Measurements from ENCODE around the gene BLNK. TPM values are rescaled to one million over a fixed set of nuclear protein-coding genes. Genes with fewer than 3 reads are reported as not detected.

The BLNK gene
- total RNA-seq, 1 experiment from 2014 or later: 1.0 TPM

GRCh38 chr10:96257944-96258343 lies 13.4 kb downstream of the BLNK start:
- Histone ChIP-seq H3F3A (ENCODE audit: insufficient read depth, low read depth) (no peaks in the 10 kb centered on the region), H3K27ac (no peak overlapping the region), H2AFZ (no peak overlapping the region), H3K79me2 (ENCODE audit: low read depth) (no peaks in the 10 kb centered on the region), H3K9me3 (ENCODE audit: insufficient read depth, low read depth) (no peaks in the 10 kb centered on the region), H3K4me3 (no peak overlapping the region), H3K27me3 (ENCODE audit: insufficient read depth, low read depth) (no peaks in the 10 kb centered on the region), H3K4me2 (no peak overlapping the region), H3K4me1 (replicated peaks; ENCODE audit: insufficient read depth) (no peaks in the 10 kb centered on the region), H3K36me3 (ENCODE audit: low read depth) (no peaks in the 10 kb centered on the region), H3K9me2 (ENCODE audit: insufficient read depth) (no peaks in the 10 kb centered on the region), H4K20me1 (ENCODE audit: insufficient read depth) (no peaks in the 10 kb centered on the region)
- DNase-seq: no peak
- intact Hi-C loops (cut with micrococcal nuclease; ENCODE audit: unreplicated experiment): no loop called here
- ChIA-PET CTCF (no interaction called here), POLR2A (ENCODE audit: unreplicated experiment) (no interaction called here)
- TF ChIP-seq EZH2 (IDR thresholded peaks at IDR 0.05; ENCODE audit: low read depth) (no peak), CTCF (conservative IDR thresholded peaks at IDR 0.05) (no peak)
- BruUV-seq (replicated peaks): no TSS peak

DNA sequence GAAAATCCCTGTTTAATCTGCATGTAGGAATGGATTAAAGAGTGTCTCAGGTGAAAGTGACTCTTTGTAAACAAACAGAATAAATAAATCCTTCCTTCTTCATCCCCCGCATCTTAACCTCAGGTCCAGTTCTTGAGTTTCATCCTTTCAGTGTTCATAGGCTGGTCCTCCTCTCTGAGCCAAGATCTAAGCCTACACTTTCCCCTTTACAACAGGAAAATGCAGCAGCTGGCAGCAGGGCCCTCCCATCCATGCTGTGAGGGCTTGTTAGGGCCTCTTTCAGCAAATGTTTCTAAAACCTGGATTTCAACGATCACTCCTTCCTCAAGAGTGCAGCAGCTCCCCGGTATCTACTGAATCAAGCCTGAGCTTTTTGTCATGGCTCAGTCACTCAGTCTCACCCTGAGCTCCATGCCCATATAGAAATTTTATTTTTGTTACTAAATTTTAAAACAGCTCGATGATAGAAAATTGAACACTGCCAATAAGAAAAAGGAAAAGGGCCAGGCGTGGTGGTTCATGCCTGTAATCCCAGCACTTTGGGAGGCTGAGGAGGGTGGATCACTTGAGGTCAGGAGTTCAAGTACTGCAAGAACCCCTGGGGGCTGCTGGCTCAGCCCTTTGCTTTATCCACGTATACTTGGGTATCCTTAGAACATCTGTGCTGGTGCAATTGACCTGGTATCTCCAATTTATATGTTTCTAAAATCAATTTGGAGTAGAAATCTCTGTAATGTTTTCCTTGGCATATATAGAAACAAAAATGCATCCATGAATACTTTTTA lies 15.6 kb downstream of the BLNK start:
- no TSS peak for BruUV-seq (replicated peaks)
- Histone ChIP-seq H3K4me1 (replicated peaks; ENCODE audit: insufficient read depth) (no peaks in the 10 kb centered on the region), H3K27ac (no peak overlapping the region), H3K36me3 (ENCODE audit: low read depth) (no peaks in the 10 kb centered on the region), H3F3A (ENCODE audit: insufficient read depth, low read depth) (no peaks in the 10 kb centered on the region), H3K9me2 (ENCODE audit: insufficient read depth) (no peaks in the 10 kb centered on the region), H3K4me3 (no peak overlapping the region), H4K20me1 (ENCODE audit: insufficient read depth) (no peaks in the 10 kb centered on the region), H3K9me3 (ENCODE audit: insufficient read depth, low read depth) (no peaks in the 10 kb centered on the region), H3K79me2 (ENCODE audit: low read depth) (no peaks in the 10 kb centered on the region), H3K27me3 (ENCODE audit: insufficient read depth, low read depth) (no peaks in the 10 kb centered on the region), H3K4me2 (no peak overlapping the region), H2AFZ (no peak overlapping the region)
- intact Hi-C loops (cut with micrococcal nuclease; ENCODE audit: unreplicated experiment): no loop called here
- TF ChIP-seq CTCF (conservative IDR thresholded peaks at IDR 0.05): no peak
- CTCF ChIA-PET: no interaction called here
- POLR2A ChIA-PET (ENCODE audit: unreplicated experiment): no interaction called here
- no peak for DNase-seq

DNA sequence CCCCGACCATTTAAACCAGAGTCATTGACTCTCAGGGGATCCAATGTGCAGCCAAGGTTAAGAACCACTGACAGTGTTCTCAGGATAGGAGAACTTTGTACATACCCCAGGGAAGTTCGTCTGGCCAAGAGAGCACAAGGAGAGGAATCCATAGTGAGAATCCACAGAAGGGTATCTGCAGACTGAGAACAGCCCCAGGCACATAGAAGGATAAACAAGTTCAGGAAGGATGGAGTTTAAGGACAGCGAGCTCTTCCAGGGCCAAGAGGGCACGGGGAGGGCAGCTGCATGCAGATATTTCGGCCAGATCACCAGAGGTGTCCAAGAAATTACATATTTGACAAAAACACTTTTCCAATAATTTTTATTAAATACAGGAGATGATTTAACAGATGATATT lies 16.4 kb downstream of the BLNK start:
- ChIA-PET POLR2A (ENCODE audit: unreplicated experiment) (no interaction called here), CTCF (no interaction called here)
- no peaks in the 10 kb centered on the region for H3K79me2 ChIP-seq (ENCODE audit: low read depth)
- no peaks in the 10 kb centered on the region for H3K27me3 ChIP-seq (ENCODE audit: insufficient read depth, low read depth)
- H3K9me3 ChIP-seq (ENCODE audit: insufficient read depth, low read depth): no peaks in the 10 kb centered on the region
- no TSS peak for BruUV-seq (replicated peaks)
- no peak for DNase-seq
- no peak overlapping the region for H3K4me2 ChIP-seq
- no peaks in the 10 kb centered on the region for H3F3A ChIP-seq (ENCODE audit: insufficient read depth, low read depth)
- no peaks in the 10 kb centered on the region for H3K9me2 ChIP-seq (ENCODE audit: insufficient read depth)
- intact Hi-C loops (cut with micrococcal nuclease; ENCODE audit: unreplicated experiment): no loop called here
- H3K4me1 ChIP-seq (replicated peaks; ENCODE audit: insufficient read depth): no peaks in the 10 kb centered on the region
- H4K20me1 ChIP-seq (ENCODE audit: insufficient read depth): no peaks in the 10 kb centered on the region
- no peaks in the 10 kb centered on the region for H3K36me3 ChIP-seq (ENCODE audit: low read depth)
- no peak overlapping the region for H2AFZ ChIP-seq
- TF ChIP-seq CTCF (conservative IDR thresholded peaks at IDR 0.05) (no peak), EZH2 (IDR thresholded peaks at IDR 0.05; ENCODE audit: low read depth) (no peak)
- H3K4me3 ChIP-seq: no peak overlapping the region
- H3K27ac ChIP-seq: no peak overlapping the region
